Liver (tissue), 9 donors: ENCODE results near the gene TRPM2. TPM values are rescaled to one million over a fixed set of nuclear protein-coding genes. Genes with fewer than 3 reads are reported as not detected.

Experiments
- DNase-seq: peaks from one replicate; pipeline ENCODE4 v3.0.0-alpha.2; 2017; ENCODE audit warnings: low spot score
- H3K27ac ChIP-seq, 2 donors: one replicate each; pipeline ENCODE4 v1.7.0; 2013; ENCODE audit warnings: inconsistent platforms in 2 of 2, low read length in 2 of 2, control low read depth in 1 of 2, low read depth in 1 of 2, mild to moderate bottlenecking in 1 of 2
- H3K27me3 ChIP-seq, 4 donors: one replicate each; pipeline versions ENCODE4 v1.6.1 to v1.7.0; 2013; ENCODE audit warnings: low read length in 3 of 4, inconsistent platforms in 1 of 4, mild to moderate bottlenecking in 1 of 4, moderate library complexity in 1 of 4; ENCODE audit not compliant: control insufficient read depth in 4 of 4, insufficient read depth in 4 of 4
- H3K36me3 ChIP-seq, 4 donors: one replicate each; pipeline versions ENCODE4 v1.6.1 to v1.7.0; 2013; ENCODE audit warnings: low read length in 3 of 4, mild to moderate bottlenecking in 3 of 4, low read depth in 1 of 4, moderate library complexity in 1 of 4; ENCODE audit not compliant: control insufficient read depth in 4 of 4, insufficient read depth in 3 of 4
- H3K4me1 ChIP-seq, 4 donors: one replicate each; pipeline versions ENCODE4 v1.6.1 to v1.7.0; 2013; ENCODE audit warnings: low read length in 3 of 4, mild to moderate bottlenecking in 3 of 4, moderate library complexity in 1 of 4; ENCODE audit not compliant: control insufficient read depth in 4 of 4, insufficient read depth in 4 of 4
- H3K4me3 ChIP-seq, 3 donors: one replicate each; pipeline versions ENCODE4 v1.6.1 to v1.7.0; 2013; ENCODE audit warnings: low read length in 3 of 3, control low read depth in 1 of 3, low read depth in 1 of 3, mild to moderate bottlenecking in 1 of 3
- H3K9ac ChIP-seq, 2 donors: one replicate each; pipeline ENCODE4 v1.7.0; 2013; ENCODE audit warnings: low read length in 2 of 2, mild to moderate bottlenecking in 2 of 2, moderate library complexity in 2 of 2, control low read depth in 1 of 2, low read depth in 1 of 2
- H3K9me3 ChIP-seq, 4 donors: one replicate each; pipeline versions ENCODE4 v1.6.1 to v1.7.0; 2013; ENCODE audit warnings: low read length in 3 of 4; ENCODE audit not compliant: control insufficient read depth in 4 of 4
- CTCF ChIP-seq: fragments of 150-350 bp; IDR thresholded peaks from 2 replicates; pipeline ENCODE4 v1.5.1; 2017; ENCODE audit warnings: improper control_type of control experiment, low read depth, low read length; ENCODE audit not compliant: missing input control
- EGR1 ChIP-seq, 2 donors: IDR thresholded peaks; 2 replicates each; pipeline ENCODE4 v1.6.1; 2016 to 2018; ENCODE audit warnings: antibody characterized with exemption in 2 of 2, low read depth in 2 of 2
- FOXA1 ChIP-seq: IDR thresholded peaks from 2 replicates; pipeline ENCODE4 v1.6.1; 2016; ENCODE audit warnings: antibody characterized with exemption
- FOXA2 ChIP-seq: IDR thresholded peaks from 2 replicates; pipeline ENCODE4 v1.6.1; 2016; ENCODE audit warnings: antibody characterized with exemption
- GABPA ChIP-seq, 2 donors: IDR thresholded peaks in 1 of 2; conservative IDR thresholded peaks in 1 of 2; 2 replicates each; pipeline ENCODE4 v1.6.1; 2016; ENCODE audit warnings: antibody characterized with exemption in 2 of 2, mild to moderate bottlenecking in 1 of 2, moderate library complexity in 1 of 2
- HNF4A ChIP-seq, 2 donors: conservative IDR thresholded peaks; 2 replicates each; pipeline ENCODE4 v1.6.1; 2016; ENCODE audit warnings: antibody characterized with exemption in 2 of 2, mild to moderate bottlenecking in 2 of 2
- HNF4G ChIP-seq: IDR thresholded peaks from 2 replicates; pipeline ENCODE4 v1.6.1; 2016; ENCODE audit warnings: antibody characterized with exemption
- JUND ChIP-seq, 2 donors: IDR thresholded peaks; 2 replicates each; pipeline ENCODE4 v1.6.1; 2016; ENCODE audit warnings: antibody characterized with exemption in 2 of 2
- NR2F2 ChIP-seq: IDR thresholded peaks from 2 replicates; pipeline ENCODE4 v1.6.1; 2016; ENCODE audit warnings: antibody characterized with exemption
- RAD21 ChIP-seq, 2 donors: IDR thresholded peaks; 2 replicates each; pipeline ENCODE4 v1.6.1; 2016; ENCODE audit warnings: antibody characterized with exemption in 2 of 2, mild to moderate bottlenecking in 2 of 2
- REST ChIP-seq: IDR thresholded peaks from 2 replicates; pipeline ENCODE4 v1.6.1; 2016; ENCODE audit warnings: antibody characterized with exemption, mild to moderate bottlenecking
- RXRA ChIP-seq, 2 donors: IDR thresholded peaks; 2 replicates each; pipeline ENCODE4 v1.6.1; 2017 to 2018; ENCODE audit warnings: antibody characterized with exemption in 2 of 2, mild to moderate bottlenecking in 1 of 2
- SP1 ChIP-seq: IDR thresholded peaks from 2 replicates; pipeline ENCODE4 v1.6.1; 2018; ENCODE audit warnings: antibody characterized with exemption, mild to moderate bottlenecking
- TAF1 ChIP-seq: conservative IDR thresholded peaks from 2 replicates; pipeline ENCODE4 v1.6.1; 2016; ENCODE audit warnings: antibody characterized with exemption, mild to moderate bottlenecking
- YY1 ChIP-seq: IDR thresholded peaks from 2 replicates; pipeline ENCODE4 v1.6.1; 2016; ENCODE audit warnings: antibody characterized with exemption, mild to moderate bottlenecking
- ZBTB33 ChIP-seq: IDR thresholded peaks from 2 replicates; pipeline ENCODE4 v1.6.1; 2016; ENCODE audit warnings: antibody characterized with exemption
- WGBS: extraction: QIAGEN DNeasy Blood & Tissue Kit; methylation state at CpG from one replicate; pipeline ENCODE4 v1.1.7; 2013; 5-methylcytosine and 5-hydroxymethylcytosine counted together
- polyA plus RNA-seq, 2 donors: library from polyadenylated mRNA; stranded (reverse) in 1 of 2; unstranded in 1 of 2; fragments of 200-250 nt in 1 of 2; fragments of >200 nt in 1 of 2; fragmentation: Nextera tagmentation in 1 of 2; extraction: Ambion mirVana in 1 of 2; gene quantifications; one replicate each; pipeline versions ENCODE4 v1.2.1 to v1.2.3, GENCODE V29; 2013 to 2015
- total RNA-seq, 2 donors: library from RNA; depleted of rRNA; stranded (reverse); fragments of >200 nt; gene quantifications; one replicate each; pipeline ENCODE4 v1.2.3, GENCODE V29; 2014
- donor health status: healthy.
- donor health status: healthy.
- donor health status: healthy.
- donor health status: healthy.
- donor health status: healthy.

TRPM2 gene
- total and polyA plus RNA-seq, 4 donors, result 0.43 to 1.3 (median 0.63) TPM

- WGBS, result 80% methylated on average over 24 of the region's 24 CpGs
- Histone ChIP-seq H3K4me1 (no peaks in the 10 kb centered on the region), H3K9ac (no peak overlapping the region), H3K27me3 (no peaks in the 10 kb centered on the region), H3K36me3 (no peaks in the 10 kb centered on the region), H3K27ac (no peak overlapping the region), H3K4me3 (no peak overlapping the region), H3K9me3 (no peaks in the 10 kb centered on the region)
- TF ChIP-seq RAD21 (IDR thresholded peaks at IDR 0.05) (no peak), FOXA2 (no peak), EGR1 (IDR thresholded peaks at IDR 0.05; ENCODE audit: low read depth in 2 of 2) (no peak), HNF4G (no peak), JUND (IDR thresholded peaks at IDR 0.05) (no peak), CTCF (no peak), REST (no peak), SP1 (no peak), HNF4A (conservative IDR thresholded peaks at IDR 0.05) (no peak), FOXA1 (no peak), TAF1 (no peak), YY1 (no peak)
- DNase-seq, result no peak
Observed at GRCh38 chr21:44415073-44416025, 61.9 kb downstream of the TRPM2 start.

GRCh38 chr21:44416193-44416592 lies 62.8 kb downstream of the TRPM2 start:
- no peak for DNase-seq
- no peak for TF ChIP-seq SP1
- no peak for TF ChIP-seq NR2F2
- no peak for TF ChIP-seq YY1
- no peak for TF ChIP-seq HNF4A (conservative IDR thresholded peaks at IDR 0.05)
- TF ChIP-seq REST, result no peak
- TF ChIP-seq FOXA1, result no peak
- no peak for TF ChIP-seq GABPA (IDR thresholded peaks at IDR 0.05 in 1 of 2, conservative IDR thresholded peaks at IDR 0.05 in 1 of 2)
- TF ChIP-seq FOXA2, result no peak
- no peak for TF ChIP-seq ZBTB33
- TF ChIP-seq JUND (IDR thresholded peaks at IDR 0.05), result no peak
- TF ChIP-seq RAD21 (IDR thresholded peaks at IDR 0.05), result no peak
- no peak for TF ChIP-seq HNF4G
- no peak for TF ChIP-seq CTCF
- TF ChIP-seq RXRA (IDR thresholded peaks at IDR 0.05), result no peak

More at GRCh38 chr21:44416193-44416592, 62.8 kb downstream of the TRPM2 start:
- Histone ChIP-seq H3K9me3 (no peaks in the 10 kb centered on the region), H3K4me1 (no peaks in the 10 kb centered on the region), H3K27me3 (no peaks in the 10 kb centered on the region), H3K27ac (no peak overlapping the region), H3K9ac (no peak overlapping the region), H3K4me3 (no peak overlapping the region), H3K36me3 (no peaks in the 10 kb centered on the region)
- WGBS, result 85% methylated on average over 8 of the region's 8 CpGs
